ENCODE results near the gene EXD3. TPM values are rescaled to one million over a fixed set of nuclear protein-coding genes. Genes with fewer than 3 reads are reported as not detected.
A peak's percentile ranks its signal among the peaks of the same experiment; 100 is the strongest.

Gene EXD3
- total and polyA plus RNA-seq, 9 donors, result 7.4 to 19.0 (median 11.6) TPM

GRCh38 chr9:137463931-137464290, 40.9 kb upstream of the EXD3 start:
- Histone ChIP-seq H3K4me1 (ENCODE audit: control insufficient read depth, insufficient read depth, low read length) (peaks cover 13% of the 10 kb centered on the region), H3K27me3 (ENCODE audit: control insufficient read depth, insufficient read depth, low read length) (peaks cover 14% of the 10 kb centered on the region), H3K27ac (ENCODE audit: low read length) (no peak overlapping the region), H3K4me3 (ENCODE audit: low read length) (no peak overlapping the region), H3K36me3 (ENCODE audit: control insufficient read depth, insufficient read depth, low read length) (no peaks in the 10 kb centered on the region), H3K9me3 (replicated peaks; ENCODE audit: control insufficient read depth, low read depth, low read length) (no peaks in the 10 kb centered on the region)
- DNase-seq, result no peak
- WGBS (ENCODE audit: insufficient coverage), result 95% methylated on average over 13 of the region's 18 CpGs

- Histone ChIP-seq H3K27ac (ENCODE audit: low read length) (no peak overlapping the region), H3K4me1 (ENCODE audit: control insufficient read depth, insufficient read depth, low read length) (peaks cover 17% of the 10 kb centered on the region), H3K4me3 (ENCODE audit: low read length) (no peak overlapping the region), H3K36me3 (ENCODE audit: control insufficient read depth, insufficient read depth, low read length) (no peaks in the 10 kb centered on the region), H3K9me3 (replicated peaks; ENCODE audit: control insufficient read depth, low read depth, low read length) (no peaks in the 10 kb centered on the region), H3K27me3 (ENCODE audit: control insufficient read depth, insufficient read depth, low read length) (peaks cover 14% of the 10 kb centered on the region)
- no peak for DNase-seq
- WGBS (ENCODE audit: insufficient coverage), result 75% methylated on average over 29 of the region's 30 CpGs
Observed at GRCh38 chr9:137462986-137463930, 40.3 kb upstream of the EXD3 start.

GRCh38 chr9:137462396-137462985, 39.5 kb upstream of the EXD3 start:
- Histone ChIP-seq H3K4me3 (ENCODE audit: low read length) (no peak overlapping the region), H3K4me1 (ENCODE audit: control insufficient read depth, insufficient read depth, low read length) (peaks cover 25% of the 10 kb centered on the region), H3K27ac (ENCODE audit: low read length) (no peak overlapping the region), H3K27me3 (ENCODE audit: control insufficient read depth, insufficient read depth, low read length) (peaks cover 14% of the 10 kb centered on the region), H3K36me3 (ENCODE audit: control insufficient read depth, insufficient read depth, low read length) (peaks cover 2% of the 10 kb centered on the region), H3K9me3 (replicated peaks; ENCODE audit: control insufficient read depth, low read depth, low read length) (no peaks in the 10 kb centered on the region)
- DNase-seq, result no peak
- WGBS (ENCODE audit: insufficient coverage), result 93% methylated on average over 20 of the region's 25 CpGs

- Histone ChIP-seq H3K4me1 (ENCODE audit: control insufficient read depth, insufficient read depth, low read length) (peaks cover 28% of the 10 kb centered on the region), H3K27ac (ENCODE audit: low read length) (no peak overlapping the region), H3K27me3 (ENCODE audit: control insufficient read depth, insufficient read depth, low read length) (peaks cover 14% of the 10 kb centered on the region), H3K36me3 (ENCODE audit: control insufficient read depth, insufficient read depth, low read length) (peaks cover 9% of the 10 kb centered on the region), H3K9me3 (replicated peaks; ENCODE audit: control insufficient read depth, low read depth, low read length) (no peaks in the 10 kb centered on the region), H3K4me3 (ENCODE audit: low read length) (no peak overlapping the region)
- DNase-seq, result peak; percentile 36
- WGBS (ENCODE audit: insufficient coverage), result 73% methylated on average over 51 of the region's 52 CpGs
Observed at GRCh38 chr9:137461663-137462395, 38.9 kb upstream of the EXD3 start.

GRCh38 chr9:137461316-137461662, 38.3 kb upstream of the EXD3 start:
- Histone ChIP-seq H3K36me3 (ENCODE audit: control insufficient read depth, insufficient read depth, low read length) (peaks cover 13% of the 10 kb centered on the region), H3K27ac (ENCODE audit: low read length) (no peak overlapping the region), H3K4me3 (ENCODE audit: low read length) (no peak overlapping the region), H3K27me3 (ENCODE audit: control insufficient read depth, insufficient read depth, low read length) (peaks cover 14% of the 10 kb centered on the region), H3K4me1 (ENCODE audit: control insufficient read depth, insufficient read depth, low read length) (peaks cover 28% of the 10 kb centered on the region), H3K9me3 (replicated peaks; ENCODE audit: control insufficient read depth, low read depth, low read length) (no peaks in the 10 kb centered on the region)
- DNase-seq, result no peak
- 88% methylated on average over 6 of the region's 21 CpGs for WGBS (ENCODE audit: insufficient coverage)

- Histone ChIP-seq H3K36me3 (ENCODE audit: control insufficient read depth, insufficient read depth, low read length) (peaks cover 16% of the 10 kb centered on the region), H3K27ac (ENCODE audit: low read length) (no peak overlapping the region), H3K4me3 (ENCODE audit: low read length) (no peak overlapping the region), H3K4me1 (ENCODE audit: control insufficient read depth, insufficient read depth, low read length) (peaks cover 28% of the 10 kb centered on the region), H3K27me3 (ENCODE audit: control insufficient read depth, insufficient read depth, low read length) (peaks cover 14% of the 10 kb centered on the region), H3K9me3 (replicated peaks; ENCODE audit: control insufficient read depth, low read depth, low read length) (no peaks in the 10 kb centered on the region)
- no peak for DNase-seq
- 85% methylated on average over 24 of the region's 31 CpGs for WGBS (ENCODE audit: insufficient coverage)
Observed at GRCh38 chr9:137460363-137461315, 37.7 kb upstream of the EXD3 start.

- H3K9me3 ChIP-seq (replicated peaks; ENCODE audit: control insufficient read depth, low read depth, low read length), result no peaks in the 10 kb centered on the region
- peaks cover 21% of the 10 kb centered on the region for H3K36me3 ChIP-seq (ENCODE audit: control insufficient read depth, insufficient read depth, low read length)
- DNase-seq, result no peak
- peaks cover 33% of the 10 kb centered on the region for H3K4me1 ChIP-seq (ENCODE audit: control insufficient read depth, insufficient read depth, low read length)
- H3K27me3 ChIP-seq (ENCODE audit: control insufficient read depth, insufficient read depth, low read length), result peaks cover 14% of the 10 kb centered on the region
- WGBS (ENCODE audit: insufficient coverage), result 34% methylated on average over 13 of the region's 15 CpGs
- H3K27ac ChIP-seq (ENCODE audit: low read length), result peak overlapping the region; percentile 51
- H3K4me3 ChIP-seq (ENCODE audit: low read length), result peak overlapping the region; percentile 56
Observed at GRCh38 chr9:137459601-137460362, 36.8 kb upstream of the EXD3 start.

- peaks cover 21% of the 10 kb centered on the region for H3K36me3 ChIP-seq (ENCODE audit: control insufficient read depth, insufficient read depth, low read length)
- under 1% methylated on average over 58 of the region's 62 CpGs for WGBS (ENCODE audit: insufficient coverage)
- peak; percentile 95 for DNase-seq
- H3K27me3 ChIP-seq (ENCODE audit: control insufficient read depth, insufficient read depth, low read length), result peaks cover 14% of the 10 kb centered on the region
- peak within 1 kb of the TSS; percentile 56 for H3K4me3 ChIP-seq (ENCODE audit: low read length)
- H3K9me3 ChIP-seq (replicated peaks; ENCODE audit: control insufficient read depth, low read depth, low read length), result no peaks in the 10 kb centered on the region
- H3K27ac ChIP-seq (ENCODE audit: low read length), result peak within 1 kb of the TSS; percentile 51
- peaks cover 39% of the 10 kb centered on the region for H3K4me1 ChIP-seq (ENCODE audit: control insufficient read depth, insufficient read depth, low read length)
Observed at GRCh38 chr9:137459152-137459600, 36.2 kb upstream of the EXD3 start, which contains the start of gene NSMF. TSS of gene NSMF (minus strand) at chr9:137459334. CDS start at chr9:137459102, 232 bp downstream.
